ENCODE measurements around the gene SLCO3A1.
"Not testable (repeated sequence)": the region's sequence is repeated elsewhere in the genome, so short reads cannot be mapped to it uniquely, and the experiment has no call there.

Gene SLCO3A1

GRCh38 chr15:91942720-91943394 is 89.3 kb downstream of the SLCO3A1 start:
- peak; percentile 50 for DNase-seq

GRCh38 chr15:91944331-91944730 is 90.8 kb downstream of the SLCO3A1 start:
- DNase-seq = no peak

- DNase-seq = no peak
Measured at GRCh38 chr15:91945385-91945784, 91.9 kb downstream of the SLCO3A1 start.

- no peak for DNase-seq
Measured at GRCh38 chr15:91946075-91946474, 92.6 kb downstream of the SLCO3A1 start.

GRCh38 chr15:91946581-91947292 is 93.2 kb downstream of the SLCO3A1 start:
- no peak for DNase-seq

GRCh38 chr15:91947293-91947679 is 93.8 kb downstream of the SLCO3A1 start:
- DNase-seq = no peak

- no peak for DNase-seq
Measured at GRCh38 chr15:91947683-91948608, 94.4 kb downstream of the SLCO3A1 start.

GRCh38 chr15:91949361-91949760 is 95.9 kb downstream of the SLCO3A1 start:
- no peak for DNase-seq

GRCh38 chr15:91950054-91950453 is 96.5 kb downstream of the SLCO3A1 start:
- no peak for DNase-seq

GRCh38 chr15:91950631-91951329 is 97.3 kb downstream of the SLCO3A1 start:
- DNase-seq = no peak

- no peak for DNase-seq
Measured at GRCh38 chr15:91952216-91952615, 98.7 kb downstream of the SLCO3A1 start.

GRCh38 chr15:91953432-91953831 is 99.9 kb downstream of the SLCO3A1 start:
- no peak for DNase-seq

GRCh38 chr15:91954292-91954691 is 100.8 kb downstream of the SLCO3A1 start:
- DNase-seq = no peak

GRCh38 chr15:91956026-91956723 is 102.7 kb downstream of the SLCO3A1 start:
- DNase-seq = no peak

- no peak for DNase-seq
Measured at GRCh38 chr15:91961357-91961756, 107.8 kb downstream of the SLCO3A1 start.

- not testable (repeated sequence) for DNase-seq
Measured at GRCh38 chr15:91963747-91964146, 110.2 kb downstream of the SLCO3A1 start.

GRCh38 chr15:91965501-91966193 is 112.1 kb downstream of the SLCO3A1 start:
- no peak for DNase-seq

- DNase-seq = no peak
Measured at GRCh38 chr15:91966194-91966552, 112.7 kb downstream of the SLCO3A1 start.

- DNase-seq = no peak
Measured at GRCh38 chr15:91967935-91968606, 114.6 kb downstream of the SLCO3A1 start.

- DNase-seq = no peak
Measured at GRCh38 chr15:91968610-91969009, 115.1 kb downstream of the SLCO3A1 start.

GRCh38 chr15:91970142-91970541 is 116.6 kb downstream of the SLCO3A1 start:
- no peak for DNase-seq
